ENCODE data around the gene SAMD11. TPM values are rescaled to one million over a fixed set of nuclear protein-coding genes. Genes with fewer than 3 reads are reported as not detected.
A peak's percentile ranks its signal among the peaks of the same experiment; 100 is the strongest.

Gene SAMD11
- total RNA-seq, 4 donors from 2014 or later: 0.44 to 1.9 (median 1.7) TPM; not detected in 1

GRCh38 chr1:904310-904950, 19.3 kb upstream of the SAMD11 start:
- DNase-seq (ENCODE audit: low spot score in 2 of 2): peak; percentile 69 to 96
- 25 to 27% methylated on average over 4 to 76 of the region's 91 CpGs for WGBS, 2 donors
- TF ChIP-seq POLR2A (IDR thresholded peaks at IDR 0.05) (no peak), CTCF (IDR thresholded peaks at IDR 0.05) (peak in 1 of 3 donors; percentile 36)
- intact Hi-C loops (cut with DNase I; ENCODE audit: low total_unique reads): no loop called here
- H3K4me3 ChIP-seq (ENCODE audit: low read depth, poor library complexity, severe bottlenecking): peak overlapping the region; percentile 13

- 8 to 12% methylated on average over 28 to 37 of the region's 49 CpGs for WGBS, 2 donors
- intact Hi-C loops (cut with DNase I; ENCODE audit: low total_unique reads): no loop called here
- TF ChIP-seq CTCF (IDR thresholded peaks at IDR 0.05) (no peak), POLR2A (IDR thresholded peaks at IDR 0.05) (no peak)
- peak in 1 of 2 donors; percentile 91 for DNase-seq (ENCODE audit: low spot score in 2 of 2)
- no peak overlapping the region for H3K4me3 ChIP-seq (ENCODE audit: low read depth, poor library complexity, severe bottlenecking)
Observed at GRCh38 chr1:905071-905749, 18.5 kb upstream of the SAMD11 start.

- WGBS, 2 donors: 71 to 75% methylated on average over 13 of the region's 13 CpGs
- intact Hi-C loops (cut with DNase I; ENCODE audit: low total_unique reads): loop anchor here (2.0 kb wide), 1 partner anchor 27 kb away; no protein-coding TSS in a partner anchor
- H3K4me3 ChIP-seq (ENCODE audit: low read depth, poor library complexity, severe bottlenecking): no peak overlapping the region
- DNase-seq (ENCODE audit: low spot score in 2 of 2): peak in 1 of 2 donors; percentile 83
- no peak for TF ChIP-seq CTCF (IDR thresholded peaks at IDR 0.05)
Observed at GRCh38 chr1:905811-906599, 17.7 kb upstream of the SAMD11 start.

- 32 to 35% methylated on average over 16 to 20 of the region's 20 CpGs for WGBS, 2 donors
- peak in 1 of 2 donors; percentile 85 for DNase-seq (ENCODE audit: low spot score in 2 of 2)
- intact Hi-C loops (cut with DNase I; ENCODE audit: low total_unique reads): loop anchor here (2.0 kb wide), 1 partner anchor 26 kb away; no protein-coding TSS in a partner anchor
- TF ChIP-seq CTCF (IDR thresholded peaks at IDR 0.05): no peak
- no peak for TF ChIP-seq POLR2A (IDR thresholded peaks at IDR 0.05)
- no peak overlapping the region for H3K4me3 ChIP-seq (ENCODE audit: low read depth, poor library complexity, severe bottlenecking)
Observed at GRCh38 chr1:906600-907420, 16.9 kb upstream of the SAMD11 start.
